ENCODE data around the gene ALG9. TPM values are rescaled to one million over a fixed set of nuclear protein-coding genes. Genes with fewer than 3 reads are reported as not detected.

Gene ALG9
- total and polyA plus RNA-seq, 9 donors = 12.0 to 43.5 (median 29.3) TPM

DNA sequence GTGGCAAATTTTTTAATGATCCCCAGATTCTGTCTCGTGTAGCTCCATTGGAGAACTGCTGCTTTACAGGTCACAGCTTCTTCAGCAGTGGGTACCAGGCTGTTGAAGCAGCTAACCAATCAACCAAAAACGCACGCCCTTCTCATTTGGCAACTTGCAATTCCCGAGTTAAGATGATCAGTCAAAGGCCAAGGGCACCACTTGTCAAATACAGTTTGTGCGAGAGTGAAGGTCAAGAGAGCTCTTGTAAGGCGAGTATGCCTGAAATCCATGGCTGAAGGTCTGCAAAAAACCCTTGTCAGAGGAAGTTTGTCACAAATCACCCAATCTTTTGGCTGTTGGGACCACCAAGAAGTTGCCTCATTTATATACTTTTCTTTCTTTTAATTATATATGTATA lies 92.3 kb downstream of the ALG9 start:
- DNase-seq = no peak
- Histone ChIP-seq H3K4me1 (ENCODE audit: insufficient read depth) (no peaks in the 10 kb centered on the region), H3K36me3 (no peaks in the 10 kb centered on the region), H3K27ac (no peak overlapping the region), H3K9me3 (no peaks in the 10 kb centered on the region), H3K27me3 (no peaks in the 10 kb centered on the region), H3K4me3 (no peak overlapping the region)
- TF ChIP-seq EP300 (IDR thresholded peaks at IDR 0.05) (no peak), POLR2A (IDR thresholded peaks at IDR 0.05) (no peak)
- TF ChIP-seq, protein P1, sequence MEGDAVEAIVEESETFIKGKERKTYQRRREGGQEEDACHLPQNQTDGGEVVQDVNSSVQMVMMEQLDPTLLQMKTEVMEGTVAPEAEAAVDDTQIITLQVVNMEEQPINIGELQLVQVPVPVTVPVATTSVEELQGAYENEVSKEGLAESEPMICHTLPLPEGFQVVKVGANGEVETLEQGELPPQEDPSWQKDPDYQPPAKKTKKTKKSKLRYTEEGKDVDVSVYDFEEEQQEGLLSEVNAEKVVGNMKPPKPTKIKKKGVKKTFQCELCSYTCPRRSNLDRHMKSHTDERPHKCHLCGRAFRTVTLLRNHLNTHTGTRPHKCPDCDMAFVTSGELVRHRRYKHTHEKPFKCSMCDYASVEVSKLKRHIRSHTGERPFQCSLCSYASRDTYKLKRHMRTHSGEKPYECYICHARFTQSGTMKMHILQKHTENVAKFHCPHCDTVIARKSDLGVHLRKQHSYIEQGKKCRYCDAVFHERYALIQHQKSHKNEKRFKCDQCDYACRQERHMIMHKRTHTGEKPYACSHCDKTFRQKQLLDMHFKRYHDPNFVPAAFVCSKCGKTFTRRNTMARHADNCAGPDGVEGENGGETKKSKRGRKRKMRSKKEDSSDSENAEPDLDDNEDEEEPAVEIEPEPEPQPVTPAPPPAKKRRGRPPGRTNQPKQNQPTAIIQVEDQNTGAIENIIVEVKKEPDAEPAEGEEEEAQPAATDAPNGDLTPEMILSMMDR (IDR thresholded peaks at IDR 0.05) = no peak
- 67 to 82% (median 81%) methylated on average over 6 of the region's 6 CpGs for WGBS, 3 donors
- intact Hi-C loops (cut with DNase I) = loop anchor here in 3 of 4 donors (5.0 to 10.0 kb wide), 2 partner anchors 66 to 177 kb away; partner anchors contain the start of gene SIK2 (in 1 of the 3)

DNA sequence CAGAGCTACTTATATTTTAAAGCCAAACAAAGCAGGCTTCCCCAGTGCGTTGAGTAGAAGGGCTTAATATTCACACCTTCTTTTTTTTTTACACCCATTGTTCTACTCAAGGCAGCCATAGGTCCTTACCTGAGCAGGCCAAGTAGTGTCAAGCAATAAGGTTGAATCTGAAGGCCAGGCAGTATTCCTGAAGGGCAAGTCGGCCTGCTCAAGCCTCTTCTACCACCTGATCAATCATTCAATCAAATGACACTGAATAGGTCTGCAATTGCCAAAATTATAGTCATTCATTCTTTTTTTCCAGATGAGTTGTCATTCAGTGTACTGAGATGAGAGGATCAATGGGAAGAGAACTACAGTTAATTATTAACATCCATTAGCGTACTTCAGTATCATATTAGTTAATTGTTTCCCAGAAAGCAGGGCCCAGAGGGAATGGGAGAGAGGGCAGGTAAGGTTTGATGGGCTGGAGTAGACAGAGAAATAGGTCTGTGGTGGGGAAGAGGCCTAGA lies 93.3 kb downstream of the ALG9 start:
- no peak overlapping the region for H3K27ac ChIP-seq
- H3K4me1 ChIP-seq (ENCODE audit: insufficient read depth) = no peaks in the 10 kb centered on the region
- no peak overlapping the region for H3K4me3 ChIP-seq
- no peaks in the 10 kb centered on the region for H3K9me3 ChIP-seq
- intact Hi-C loops (cut with DNase I) = loop anchor here in 3 of 4 donors (5.0 to 10.0 kb wide), 2 partner anchors 67 to 176 kb away; partner anchors contain the start of gene SIK2 (in 1 of the 3)
- no peak for DNase-seq
- TF ChIP-seq, protein P1 (IDR thresholded peaks at IDR 0.05) = no peak
- no peak for TF ChIP-seq EP300 (IDR thresholded peaks at IDR 0.05)
- no peak for TF ChIP-seq POLR2A (IDR thresholded peaks at IDR 0.05)
- no peaks in the 10 kb centered on the region for H3K27me3 ChIP-seq
- H3K36me3 ChIP-seq = no peaks in the 10 kb centered on the region
- 78 to 79% (median 79%) methylated on average over 3 of the region's 3 CpGs for WGBS, 3 donors

DNA sequence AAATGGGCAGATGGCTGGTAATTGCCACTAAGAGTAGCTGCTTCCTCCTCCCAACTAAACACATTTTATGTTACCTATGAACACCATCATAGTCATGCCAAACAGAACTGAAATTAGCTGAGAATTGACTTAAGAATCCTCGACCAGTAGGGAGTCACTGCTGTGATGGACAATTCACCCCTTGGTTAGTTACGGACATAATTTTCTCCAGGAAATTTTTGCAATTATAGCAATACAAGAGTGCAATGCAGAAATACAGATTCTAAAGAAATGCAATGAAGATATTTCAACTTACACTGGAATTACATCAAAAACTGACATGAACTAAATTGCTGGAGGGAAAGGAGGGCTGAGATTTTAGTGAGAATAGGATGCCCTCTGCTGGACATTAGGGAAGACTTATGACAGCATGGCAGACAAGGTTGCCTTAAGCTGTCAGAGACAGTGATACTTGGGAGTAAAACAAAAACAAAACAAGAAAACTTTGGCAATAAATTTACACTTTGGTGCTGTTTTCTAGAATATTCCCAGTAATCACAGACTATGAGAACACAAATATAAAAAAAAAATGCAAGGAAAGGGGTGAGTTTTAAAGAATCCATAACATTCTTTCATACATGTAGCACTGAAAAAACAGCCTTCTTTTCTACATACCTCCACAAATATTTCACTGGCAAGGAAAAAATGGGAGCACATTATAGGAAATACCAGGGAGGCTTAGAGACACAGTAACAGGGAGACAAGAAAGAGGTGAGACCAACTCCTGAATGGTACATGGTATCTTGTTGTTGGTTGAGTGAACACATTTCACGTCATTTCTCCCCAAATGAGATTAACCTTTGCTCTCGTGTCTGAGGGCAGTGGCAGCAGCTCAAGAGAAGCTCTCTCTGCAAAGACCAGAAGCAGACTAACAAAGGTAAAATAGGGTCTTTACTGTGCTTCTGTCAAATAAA lies 94.0 kb downstream of the ALG9 start:
- H3K4me3 ChIP-seq = no peak overlapping the region
- no peaks in the 10 kb centered on the region for H3K27me3 ChIP-seq
- WGBS, 3 donors = 61 to 68% (median 63%) methylated on average over 4 of the region's 4 CpGs
- intact Hi-C loops (cut with DNase I) = loop anchor here (2.0 to 10.0 kb wide), 3 partner anchors 67 to 175 kb away; partner anchors contain the start of gene SIK2 (in 3 of the 4)
- H3K9me3 ChIP-seq = no peaks in the 10 kb centered on the region
- DNase-seq = peak in 1 of 5 donors; percentile 49
- no peak for TF ChIP-seq POLR2A (IDR thresholded peaks at IDR 0.05)
- TF ChIP-seq, protein P1 (IDR thresholded peaks at IDR 0.05) = peak; percentile 67 to 95 (median 88)
- no peak for TF ChIP-seq EP300 (IDR thresholded peaks at IDR 0.05)
- no peak overlapping the region for H3K27ac ChIP-seq
- H3K4me1 ChIP-seq (ENCODE audit: insufficient read depth) = no peaks in the 10 kb centered on the region
- no peaks in the 10 kb centered on the region for H3K36me3 ChIP-seq

DNA sequence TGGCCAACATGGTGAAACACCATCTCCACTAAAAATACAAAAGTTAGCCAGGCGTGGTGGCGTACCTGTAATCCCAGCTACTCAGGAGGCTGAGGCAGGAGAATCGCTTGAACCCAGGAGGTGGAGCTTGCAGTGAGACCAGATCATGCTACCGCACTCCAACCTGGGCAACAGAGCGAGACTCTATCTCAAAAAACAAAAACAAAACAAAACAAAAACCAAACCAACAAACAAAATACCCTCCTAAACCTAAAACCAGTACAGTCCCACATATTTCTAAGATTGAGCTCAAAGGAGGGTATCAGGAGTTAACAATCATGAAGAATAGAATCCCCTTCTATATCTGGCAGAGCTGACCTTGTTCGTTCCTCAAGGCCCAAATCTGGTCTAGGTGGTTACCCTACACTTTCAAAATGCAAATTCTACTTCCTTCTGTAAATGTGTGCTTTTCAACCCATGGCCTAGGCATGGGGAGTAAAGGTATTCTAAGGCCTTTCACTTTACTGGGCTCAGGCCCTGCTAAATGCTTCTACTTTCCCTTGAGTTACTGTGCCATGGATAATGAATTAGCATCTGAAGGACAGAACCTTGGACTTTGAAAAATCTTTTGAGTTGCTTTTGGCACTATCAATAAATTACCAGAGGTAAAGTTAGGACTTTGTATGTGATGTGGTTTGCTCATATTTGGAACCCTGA lies 94.8 kb downstream of the ALG9 start:
- H3K9me3 ChIP-seq = no peaks in the 10 kb centered on the region
- H3K36me3 ChIP-seq = no peaks in the 10 kb centered on the region
- no peaks in the 10 kb centered on the region for H3K27me3 ChIP-seq
- H3K27ac ChIP-seq = no peak overlapping the region
- no peak overlapping the region for H3K4me3 ChIP-seq
- no peak for DNase-seq
- intact Hi-C loops (cut with DNase I) = loop anchor here (2.0 to 10.0 kb wide), 3 partner anchors 68 to 174 kb away; partner anchors contain the start of gene SIK2 (in 3 of the 4)
- TF ChIP-seq POLR2A (IDR thresholded peaks at IDR 0.05) = no peak
- TF ChIP-seq, protein P1 (IDR thresholded peaks at IDR 0.05) = no peak
- no peak for TF ChIP-seq EP300 (IDR thresholded peaks at IDR 0.05)
- no peaks in the 10 kb centered on the region for H3K4me1 ChIP-seq (ENCODE audit: insufficient read depth)
- 89 to 91% (median 91%) methylated on average over 6 of the region's 6 CpGs for WGBS, 3 donors

Data from ovary (tissue), 9 donors.